Adipocyte (in vitro differentiated cells): Measurements from ENCODE around the gene ADAM12.

Experiments used
- DNase-seq: peaks from one replicate; pipeline ENCODE4 v3.0.0-alpha.2; 2015; ENCODE audit warnings: low read depth
- H3K27me3 ChIP-seq: replicated peaks from 2 replicates; pipeline ENCODE4 v1.7.0; 2013; ENCODE audit warnings: mild to moderate bottlenecking, low read length, moderate library complexity; ENCODE audit not compliant: control insufficient read depth, insufficient read depth
- H3K36me3 ChIP-seq: 2 replicates; pipeline ENCODE4 v1.7.0; 2013; ENCODE audit warnings: low read length, mild to moderate bottlenecking, moderate library complexity; ENCODE audit not compliant: control insufficient read depth, insufficient read depth, severe bottlenecking
- H3K4me1 ChIP-seq: 2 replicates; pipeline ENCODE4 v1.7.0; 2013; ENCODE audit warnings: mild to moderate bottlenecking, low read length, moderate library complexity; ENCODE audit not compliant: control insufficient read depth, insufficient read depth
- H3K4me3 ChIP-seq: 2 replicates; pipeline ENCODE4 v1.7.0; 2013; ENCODE audit warnings: mild to moderate bottlenecking, low read length, moderate library complexity
- H3K9ac ChIP-seq: 2 replicates; pipeline ENCODE4 v1.7.0; 2013; ENCODE audit warnings: mild to moderate bottlenecking, low read length, moderate library complexity
- H3K9me3 ChIP-seq: 2 replicates; pipeline ENCODE4 v1.7.0; 2013; ENCODE audit warnings: mild to moderate bottlenecking, low read length, moderate library complexity; ENCODE audit not compliant: control insufficient read depth

ADAM12 gene

GRCh38 chr10:126203746-126204145, 184.5 kb downstream of the ADAM12 start:
- Histone ChIP-seq H3K27me3 (no peaks in the 10 kb centered on the region), H3K9me3 (no peaks in the 10 kb centered on the region), H3K36me3 (no peaks in the 10 kb centered on the region), H3K4me1 (peaks cover 25% of the 10 kb centered on the region), H3K9ac (no peak overlapping the region), H3K4me3 (no peak overlapping the region)
- DNase-seq = peak; percentile 9

DNA sequence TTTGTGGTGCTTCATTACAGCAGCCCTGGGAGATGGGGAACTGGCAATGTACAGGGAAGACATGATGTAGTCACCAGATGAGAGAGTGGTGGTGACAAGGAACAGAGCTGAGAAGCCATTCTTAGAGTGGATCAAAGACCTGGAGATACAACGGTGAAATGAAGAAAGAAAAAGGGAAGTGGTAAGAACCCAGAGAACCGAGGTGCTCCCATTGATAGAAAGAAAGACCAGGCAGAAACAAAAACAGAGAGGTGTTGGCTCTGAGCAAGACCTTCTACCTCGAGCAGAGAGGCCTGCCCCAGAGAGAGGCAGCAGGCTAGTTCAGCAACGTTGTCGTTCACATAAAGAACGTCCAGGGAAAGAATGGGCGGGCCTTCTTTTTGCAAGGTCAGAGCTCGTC, 186.7 kb downstream of the ADAM12 start:
- H3K9ac ChIP-seq = no peak overlapping the region
- H3K9me3 ChIP-seq = no peaks in the 10 kb centered on the region
- H3K4me1 ChIP-seq = peaks cover 12% of the 10 kb centered on the region
- H3K36me3 ChIP-seq = no peaks in the 10 kb centered on the region
- H3K4me3 ChIP-seq = no peak overlapping the region
- no peak for DNase-seq
- no peaks in the 10 kb centered on the region for H3K27me3 ChIP-seq

- peak; percentile 95 for DNase-seq
- Histone ChIP-seq H3K9me3 (no peaks in the 10 kb centered on the region), H3K36me3 (no peaks in the 10 kb centered on the region), H3K4me1 (peaks cover 12% of the 10 kb centered on the region), H3K27me3 (no peaks in the 10 kb centered on the region), H3K9ac (peak overlapping the region; percentile 18), H3K4me3 (peak overlapping the region; percentile 11)
These were observed 188.9 kb downstream of the ADAM12 start for GRCh38 chr10:126199221-126199998.

DNA sequence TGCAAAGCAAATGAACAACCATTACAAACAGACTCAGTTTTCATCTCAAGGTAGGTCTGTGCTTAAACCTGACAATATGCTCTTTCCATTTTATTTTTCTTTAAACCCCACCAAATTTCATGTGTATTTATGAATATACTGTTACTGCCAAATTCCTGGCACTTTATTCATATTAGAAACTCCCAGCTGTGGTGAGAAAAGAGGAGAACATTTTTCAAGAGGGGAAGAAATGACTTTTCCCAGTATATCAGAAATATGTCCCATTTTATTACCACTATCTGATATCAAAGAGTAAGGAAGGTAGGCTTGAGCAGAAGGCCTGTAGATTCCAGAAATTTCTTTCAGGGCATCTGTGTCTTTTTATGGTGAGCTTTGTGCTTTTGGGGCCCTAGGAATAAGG, 189.6 kb downstream of the ADAM12 start:
- no peak overlapping the region for H3K9ac ChIP-seq
- H3K9me3 ChIP-seq = no peaks in the 10 kb centered on the region
- peak overlapping the region; percentile 11 for H3K4me3 ChIP-seq
- H3K4me1 ChIP-seq = peaks cover 12% of the 10 kb centered on the region
- DNase-seq = no peak
- no peaks in the 10 kb centered on the region for H3K36me3 ChIP-seq
- no peaks in the 10 kb centered on the region for H3K27me3 ChIP-seq

GRCh38 chr10:126197036-126197543, 191.2 kb downstream of the ADAM12 start:
- H3K4me3 ChIP-seq = no peak overlapping the region
- no peak for DNase-seq
- H3K9ac ChIP-seq = no peak overlapping the region
- peaks cover 16% of the 10 kb centered on the region for H3K4me1 ChIP-seq
- no peaks in the 10 kb centered on the region for H3K36me3 ChIP-seq
- no peaks in the 10 kb centered on the region for H3K9me3 ChIP-seq
- H3K27me3 ChIP-seq = no peaks in the 10 kb centered on the region

DNA sequence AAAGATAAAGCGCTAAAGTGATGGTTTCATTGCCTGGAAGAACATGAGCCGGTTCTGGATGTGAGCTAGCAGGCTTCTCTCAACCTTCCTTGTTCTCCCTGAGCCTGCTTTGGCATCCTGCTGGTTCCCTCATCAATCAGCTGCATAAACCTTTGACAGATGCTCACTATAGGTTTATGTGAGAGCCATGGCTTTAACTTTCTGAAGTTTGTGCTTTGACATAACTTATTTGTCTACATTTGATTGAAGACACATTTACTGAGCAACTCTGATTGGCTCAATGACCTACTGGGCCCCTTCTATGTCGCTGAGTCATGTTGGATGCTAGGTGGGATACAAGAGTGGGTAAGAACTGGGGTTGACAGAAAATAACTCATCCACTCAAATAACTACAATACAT, 192.0 kb downstream of the ADAM12 start:
- no peak for DNase-seq
- H3K4me1 ChIP-seq = peaks cover 16% of the 10 kb centered on the region
- no peaks in the 10 kb centered on the region for H3K9me3 ChIP-seq

GRCh38 chr10:126191192-126191591, 197.1 kb downstream of the ADAM12 start:
- H3K4me3 ChIP-seq = no peak overlapping the region
- H3K27me3 ChIP-seq = no peaks in the 10 kb centered on the region
- H3K9me3 ChIP-seq = no peaks in the 10 kb centered on the region
- no peak overlapping the region for H3K9ac ChIP-seq
- no peak for DNase-seq
- peaks cover 14% of the 10 kb centered on the region for H3K4me1 ChIP-seq
- H3K36me3 ChIP-seq = no peaks in the 10 kb centered on the region

More for the DNA sequence above, 192.0 kb downstream of the ADAM12 start:
- Histone ChIP-seq H3K4me3 (no peak overlapping the region), H3K27me3 (no peaks in the 10 kb centered on the region), H3K36me3 (no peaks in the 10 kb centered on the region), H3K9ac (no peak overlapping the region)

- peaks cover 26% of the 10 kb centered on the region for H3K4me1 ChIP-seq
- H3K36me3 ChIP-seq = no peaks in the 10 kb centered on the region
- H3K27me3 ChIP-seq = no peaks in the 10 kb centered on the region
- H3K9me3 ChIP-seq = no peaks in the 10 kb centered on the region
- no peak for DNase-seq
- no peak overlapping the region for H3K9ac ChIP-seq
- H3K4me3 ChIP-seq = no peak overlapping the region
These were observed 199.5 kb downstream of the ADAM12 start for GRCh38 chr10:126188679-126189200.

GRCh38 chr10:126187399-126187798, 200.9 kb downstream of the ADAM12 start:
- Histone ChIP-seq H3K4me3 (no peak overlapping the region), H3K9ac (no peak overlapping the region), H3K36me3 (no peaks in the 10 kb centered on the region), H3K4me1 (peaks cover 25% of the 10 kb centered on the region), H3K27me3 (no peaks in the 10 kb centered on the region), H3K9me3 (no peaks in the 10 kb centered on the region)
- DNase-seq = no peak

DNA sequence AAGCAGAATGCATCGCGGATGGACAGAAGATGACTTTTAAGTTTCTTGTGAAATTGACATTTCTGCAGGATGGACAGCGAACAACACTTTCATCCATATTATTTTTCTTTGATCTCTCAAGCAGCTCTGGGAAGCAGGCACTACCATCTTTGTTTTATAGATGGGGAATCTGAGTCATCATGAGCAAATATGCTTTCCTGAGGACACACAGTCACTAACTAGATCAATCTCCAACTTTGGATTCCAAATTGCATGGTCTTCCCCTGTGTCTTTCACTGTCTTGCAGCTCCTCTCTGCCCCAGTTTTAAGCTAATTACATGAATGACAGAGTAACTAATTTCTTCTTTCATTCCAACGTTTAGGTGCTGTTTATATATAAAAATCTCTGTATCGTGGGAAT, 201.5 kb downstream of the ADAM12 start:
- Histone ChIP-seq H3K4me3 (no peak overlapping the region), H3K9me3 (no peaks in the 10 kb centered on the region), H3K4me1 (peaks cover 26% of the 10 kb centered on the region), H3K36me3 (no peaks in the 10 kb centered on the region), H3K27me3 (no peaks in the 10 kb centered on the region), H3K9ac (no peak overlapping the region)
- no peak for DNase-seq

DNA sequence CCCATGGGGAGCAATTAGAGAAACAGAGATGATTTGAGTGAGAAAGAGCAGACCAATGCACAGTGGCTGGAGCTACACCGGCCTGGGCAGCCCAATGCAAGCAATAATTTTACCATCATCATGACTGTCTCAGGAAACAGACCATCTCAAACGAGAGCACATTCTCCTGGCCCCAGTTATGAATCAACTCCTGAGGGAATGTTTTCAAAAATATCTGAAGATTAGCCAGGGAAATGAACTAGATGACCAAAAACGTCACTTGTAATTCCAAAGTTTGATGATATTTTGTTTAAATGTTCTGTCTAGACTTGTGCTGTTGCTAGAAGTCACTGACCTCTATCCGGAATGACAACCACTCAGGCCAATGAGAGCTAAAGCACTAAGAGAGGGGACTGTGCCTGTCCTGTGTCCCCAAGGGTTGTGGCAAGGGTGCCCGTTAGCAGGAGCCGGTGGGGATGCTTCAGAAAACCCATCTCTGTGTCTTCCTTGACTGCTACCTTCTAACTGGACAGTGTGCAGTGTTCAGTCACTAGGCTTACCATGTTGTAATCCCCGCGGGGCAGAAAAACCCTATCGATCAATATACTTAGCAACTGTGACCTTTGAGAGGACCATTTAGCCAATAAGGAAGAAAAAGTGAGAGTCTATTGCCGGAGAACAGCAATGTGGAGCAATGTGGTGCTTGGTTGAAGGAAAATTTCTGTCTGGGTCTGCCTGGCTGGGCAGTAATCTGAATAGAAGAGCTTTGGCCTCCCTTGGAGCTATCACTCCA, 202.4 kb downstream of the ADAM12 start:
- Histone ChIP-seq H3K36me3 (no peaks in the 10 kb centered on the region), H3K9ac (no peak overlapping the region), H3K27me3 (no peaks in the 10 kb centered on the region), H3K9me3 (no peaks in the 10 kb centered on the region), H3K4me1 (peaks cover 30% of the 10 kb centered on the region), H3K4me3 (no peak overlapping the region)
- no peak for DNase-seq
